Spleen (tissue), 7 donors: Measurements from ENCODE around the gene PRPH.

ENCODE experiments used
- POLR2A ChIP-seq, 3 donors: fragments of 450-650 bp; IDR thresholded peaks; one replicate each; pipeline ENCODE4 v1.5.1; 2017; ENCODE audit warnings: antibody characterized with exemption in 3 of 3, mild to moderate bottlenecking in 1 of 3
- TF ChIP-seq, protein P1 (sequence below), 11 experiments: fragments of 200-600 bp in 7 of 11; fragments of 450-650 bp in 4 of 11; sonication (generic) in 4 of 11; IDR thresholded peaks in 8 of 11; conservative IDR thresholded peaks in 3 of 11; 1 replicate in 7 of 11; 2 replicates in 4 of 11; pipeline versions ENCODE4 v1.4.0 to v1.8.0; 2016 to 2021; ENCODE audit warnings: antibody characterized with exemption in 11 of 11, inconsistent platforms in 4 of 11, mild to moderate bottlenecking in 1 of 11
- donor health status: DM: no; HTN: no; CAD: no; lungs with moderate emphysema.
- donor health status: DM: no; HTN: no; CAD: no.
- donor health status: DM: no; HTN: no; CAD: no.

GRCh38 chr12:49276304-49277290 lies 18.4 kb upstream of the PRPH start:
- TF ChIP-seq, protein P1, sequence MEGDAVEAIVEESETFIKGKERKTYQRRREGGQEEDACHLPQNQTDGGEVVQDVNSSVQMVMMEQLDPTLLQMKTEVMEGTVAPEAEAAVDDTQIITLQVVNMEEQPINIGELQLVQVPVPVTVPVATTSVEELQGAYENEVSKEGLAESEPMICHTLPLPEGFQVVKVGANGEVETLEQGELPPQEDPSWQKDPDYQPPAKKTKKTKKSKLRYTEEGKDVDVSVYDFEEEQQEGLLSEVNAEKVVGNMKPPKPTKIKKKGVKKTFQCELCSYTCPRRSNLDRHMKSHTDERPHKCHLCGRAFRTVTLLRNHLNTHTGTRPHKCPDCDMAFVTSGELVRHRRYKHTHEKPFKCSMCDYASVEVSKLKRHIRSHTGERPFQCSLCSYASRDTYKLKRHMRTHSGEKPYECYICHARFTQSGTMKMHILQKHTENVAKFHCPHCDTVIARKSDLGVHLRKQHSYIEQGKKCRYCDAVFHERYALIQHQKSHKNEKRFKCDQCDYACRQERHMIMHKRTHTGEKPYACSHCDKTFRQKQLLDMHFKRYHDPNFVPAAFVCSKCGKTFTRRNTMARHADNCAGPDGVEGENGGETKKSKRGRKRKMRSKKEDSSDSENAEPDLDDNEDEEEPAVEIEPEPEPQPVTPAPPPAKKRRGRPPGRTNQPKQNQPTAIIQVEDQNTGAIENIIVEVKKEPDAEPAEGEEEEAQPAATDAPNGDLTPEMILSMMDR (IDR thresholded peaks at IDR 0.05 in 8 of 11, conservative IDR thresholded peaks at IDR 0.05 in 3 of 11): no peak
- TF ChIP-seq POLR2A (IDR thresholded peaks at IDR 0.05): no peak
